HCT116 (cell line): ENCODE results near the gene TMBIM6. TPM values are rescaled to one million over a fixed set of nuclear protein-coding genes. Genes with fewer than 3 reads are reported as not detected.

Experiments used
- ATAC-seq: fragments of 200-7000 bp; cut with Tn5 transposase; 2 replicates; pipeline ENCODE4 v1.9.1; 2020; ENCODE audit warnings: mild to moderate bottlenecking, moderate library complexity
- BruUV-seq: library from RNA; stranded (reverse); fragments of 400-500 nt; replicated peaks from 2 replicates; lab custom pipeline; 2021; lab: Mats Ljungman, UMichigan
- CTCF ChIA-PET: fragments of 300-600 bp; sonication (Branson Sonifier 250); formaldehyde crosslinking; loops from one replicate; lab custom pipeline; 2021; ENCODE audit warnings: antibody characterized with exemption; lab: Charles Lee
- POLR2A ChIA-PET: fragments of 300-600, 350-600 bp; sonication (Branson Sonifier 250); formaldehyde crosslinking; loops from one replicate; lab custom pipeline; 2021; ENCODE audit warnings: antibody characterized with exemption; lab: Charles Lee
- RAD21 ChIA-PET, 2 experiments: fragments of 300-600 bp; sonication (Branson Sonifier 250); formaldehyde crosslinking; loops; one replicate each; lab custom pipeline; 2023; ENCODE audit warnings: low total read pairs in 2 of 2; ENCODE audit not compliant: uncharacterized antibody in 2 of 2, unreplicated experiment in 2 of 2, low non-redundant PET in 1 of 2; lab: Charles Lee
- DNase-seq: peaks from one replicate; pipeline ENCODE4 v3.0.0-alpha.2; 2010; ENCODE audit warnings: low read depth, low spot score
- H2AFZ ChIP-seq: fragments of 200-600 bp; shearing (Covaris generic), sonication (generic); 2 replicates; pipeline ENCODE4 v1.6.1; 2017; ENCODE audit warnings: low read depth, mixed run types, mixed read lengths, antibody characterized with exemption, low read length; ENCODE audit not compliant: poor library complexity, severe bottlenecking
- H3K27ac ChIP-seq: 2 replicates; pipeline ENCODE4 v1.5.1; 2012; ENCODE audit warnings: low read depth, low read length
- H3K27me3 ChIP-seq: fragments of 200-600 bp; sonication (generic); 2 replicates; pipeline ENCODE4 v1.6.1; 2016; ENCODE audit warnings: mixed run types, low read length, mixed read lengths; ENCODE audit not compliant: insufficient read depth
- H3K36me3 ChIP-seq, 2 experiments: fragments of 200-500 bp in 1 of 2; fragments of 200-600 bp in 1 of 2; sonication (Bioruptor generic) in 1 of 2; sonication (generic) in 1 of 2; 2 replicates each; pipeline versions ENCODE4 v1.5.1 to v1.6.1; 2014 to 2016; ENCODE audit warnings: low read length in 2 of 2, inconsistent platforms in 1 of 2, mixed read lengths in 1 of 2, mixed run types in 1 of 2; ENCODE audit not compliant: insufficient read depth in 2 of 2, control insufficient read depth in 1 of 2
- H3K4me1 ChIP-seq, 2 experiments: fragments of 200-600 bp in 1 of 2; sonication (generic) in 1 of 2; 2 replicates each; pipeline versions ENCODE4 v1.5.1 to v1.6.1; 2012 to 2017; ENCODE audit warnings: low read length in 2 of 2, inconsistent platforms in 1 of 2, mild to moderate bottlenecking in 1 of 2, mixed read lengths in 1 of 2, mixed run types in 1 of 2, moderate library complexity in 1 of 2; ENCODE audit not compliant: insufficient read depth in 2 of 2, control insufficient read depth in 1 of 2
- H3K4me2 ChIP-seq: fragments of 200-600 bp; sonication (generic); 2 replicates; pipeline ENCODE4 v1.6.1; 2017; ENCODE audit warnings: mixed run types, low read length, mixed read lengths
- H3K4me3 ChIP-seq, 2 experiments: fragments of 200-600 bp in 1 of 2; sonication (generic) in 1 of 2; replicated peaks in 1 of 2; 2 replicates each; pipeline ENCODE4 v1.5.1; 2011 to 2016; ENCODE audit warnings: low read length in 2 of 2, control low read depth in 1 of 2, low read depth in 1 of 2, mild to moderate bottlenecking in 1 of 2, mixed read lengths in 1 of 2, mixed run types in 1 of 2
- H3K79me2 ChIP-seq: fragments of 200-600 bp; sonication (generic); 2 replicates; pipeline ENCODE4 v1.6.1; 2017; ENCODE audit warnings: mild to moderate bottlenecking, mixed run types, low read length, moderate library complexity, mixed read lengths; ENCODE audit not compliant: insufficient read depth
- H3K9ac ChIP-seq: fragments of 200-600 bp; sonication (generic); 2 replicates; pipeline ENCODE4 v1.6.1; 2016; ENCODE audit warnings: low read length, mixed read lengths
- H3K9me2 ChIP-seq: fragments of 200-600 bp; sonication (generic), shearing (Covaris generic); 2 replicates; pipeline ENCODE4 v1.6.1; 2017; ENCODE audit warnings: mixed run types, mild to moderate bottlenecking, moderate library complexity; ENCODE audit not compliant: insufficient read depth
- H3K9me3 ChIP-seq, 2 experiments: fragments of 200-500 bp in 1 of 2; fragments of 200-600 bp in 1 of 2; sonication (Bioruptor generic) in 1 of 2; sonication (generic) in 1 of 2; 2 replicates each; pipeline ENCODE4 v1.6.1; 2014 to 2017; ENCODE audit warnings: low read length in 2 of 2, mixed read lengths in 2 of 2, inconsistent platforms in 1 of 2, low read depth in 1 of 2, mild to moderate bottlenecking in 1 of 2, mixed run types in 1 of 2, moderate library complexity in 1 of 2; ENCODE audit not compliant: control insufficient read depth in 1 of 2, insufficient read depth in 1 of 2
- H4K20me1 ChIP-seq: fragments of 200-600 bp; sonication (generic), shearing (Covaris generic); 2 replicates; pipeline ENCODE4 v1.6.1; 2017; ENCODE audit warnings: mixed run types, mild to moderate bottlenecking, moderate library complexity; ENCODE audit not compliant: insufficient read depth
- CBX3 ChIP-seq: IDR thresholded peaks from 2 replicates; pipeline ENCODE4 v1.6.1; 2012; ENCODE audit warnings: low read depth
- CEBPB ChIP-seq: IDR thresholded peaks from 2 replicates; pipeline ENCODE4 v1.6.1; 2012; ENCODE audit warnings: low read depth
- EZH2 ChIP-seq: fragments of 200-600 bp; sonication (generic); IDR thresholded peaks from 2 replicates; pipeline ENCODE4 v1.6.1; 2017; ENCODE audit warnings: antibody characterized with exemption, mixed run types
- EZH2phosphoT487 ChIP-seq: fragments of 200-600 bp; IDR thresholded peaks from 2 replicates; pipeline ENCODE4 v1.6.1; 2018; ENCODE audit warnings: antibody characterized with exemption, borderline replicate concordance
- JUND ChIP-seq: IDR thresholded peaks from 2 replicates; pipeline ENCODE4 v1.6.1; 2012
- RAD21 ChIP-seq: IDR thresholded peaks from 2 replicates; pipeline ENCODE4 v1.6.1; 2012; ENCODE audit warnings: low read depth, mild to moderate bottlenecking
- YY1 ChIP-seq: IDR thresholded peaks from 2 replicates; pipeline ENCODE4 v1.6.1; 2011; ENCODE audit warnings: low read length, low read depth, moderate library complexity, mild to moderate bottlenecking; ENCODE audit not compliant: insufficient replicate concordance; ENCODE audit errors: extremely low read depth
- ZNF274 ChIP-seq: fragments of 200-500 bp; sonication (Bioruptor generic); IDR thresholded peaks from 2 replicates; pipeline ENCODE4 v1.6.1; 2014; ENCODE audit warnings: mild to moderate bottlenecking, low read depth, low read length, inconsistent platforms
- intact Hi-C: fragments of 100-400 bp; cut with micrococcal nuclease; formaldehyde crosslinking; loops from 2 replicates; pipeline ENCODE4 v1.10.0; 2022
- total RNA-seq: library from RNA; stranded (reverse); gene quantifications from one replicate; pipeline ENCODE4 v1.2.1, GENCODE V29; 2021; ENCODE audit not compliant: unreplicated experiment
- TF ChIP-seq, protein P1 (sequence below): IDR thresholded peaks from 2 replicates; pipeline ENCODE4 v1.6.1; 2012
- TF ChIP-seq, protein P2 (sequence below), 3 experiments: fragments of 200-600 bp in 1 of 3; sonication (generic) in 1 of 3; IDR thresholded peaks in 2 of 3; conservative IDR thresholded peaks in 1 of 3; 2 replicates each; pipeline ENCODE4 v1.5.1; 2012 to 2017; ENCODE audit warnings: low read depth in 2 of 3, low read length in 2 of 3, antibody characterized with exemption in 1 of 3, borderline replicate concordance in 1 of 3, control low read depth in 1 of 3, mild to moderate bottlenecking in 1 of 3, mixed read lengths in 1 of 3, mixed run types in 1 of 3, moderate library complexity in 1 of 3; ENCODE audit not compliant: insufficient read depth in 1 of 3

The TMBIM6 gene
- total RNA-seq, 1 experiment from 2014 or later = 510 TPM

DNA sequence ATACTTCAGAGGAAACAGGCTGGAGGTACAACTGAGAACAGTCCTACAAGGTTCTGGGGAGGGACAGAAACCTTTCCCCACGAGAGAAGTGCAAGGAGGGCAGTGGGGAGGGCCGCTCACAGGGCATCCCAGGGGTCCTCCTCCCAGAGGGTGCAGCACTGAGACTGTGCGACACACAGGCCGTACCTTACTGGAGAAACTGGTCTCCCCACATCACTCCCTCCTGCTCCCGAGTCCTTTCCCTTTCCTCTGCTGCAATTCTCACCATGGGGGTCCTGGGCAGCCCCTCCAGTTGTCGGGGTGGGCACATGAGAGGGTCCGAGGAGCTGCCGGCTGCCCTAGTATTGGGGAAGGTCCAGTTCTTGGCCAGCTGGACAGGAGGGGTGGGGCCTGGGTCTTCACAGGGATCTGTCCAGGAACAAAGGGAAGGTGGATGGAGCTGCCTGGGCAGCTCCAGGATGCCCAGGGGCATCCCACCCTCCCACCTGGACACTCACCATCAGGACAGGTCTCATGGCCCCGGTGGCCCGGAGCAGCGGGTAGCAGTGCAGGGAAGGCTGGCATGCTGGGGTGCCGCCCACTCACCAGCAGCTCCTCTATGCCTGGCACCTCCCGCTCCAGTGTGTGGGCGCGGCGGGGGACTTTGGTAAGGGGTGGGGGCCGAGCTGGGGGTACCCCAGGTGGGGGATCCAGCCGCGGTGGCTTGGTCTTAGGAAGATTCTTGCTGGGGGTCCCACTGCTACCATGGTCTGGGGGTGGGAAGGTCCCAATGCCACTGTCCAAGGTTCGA, 51.0 kb downstream of the TMBIM6 start:
- Histone ChIP-seq H3K4me1 (no peaks in the 10 kb centered on the region), H3K4me2 (no peak overlapping the region), H3K9ac (no peak overlapping the region), H4K20me1 (no peaks in the 10 kb centered on the region), H3K4me3 (no peak overlapping the region), H3K36me3 (no peaks in the 10 kb centered on the region; a peak in 1 of 4 replicates), H3K9me2 (no peaks in the 10 kb centered on the region), H3K27me3 (no peaks in the 10 kb centered on the region), H2AFZ (no peak overlapping the region), H3K9me3 (no peaks in the 10 kb centered on the region), H3K79me2 (no peaks in the 10 kb centered on the region), H3K27ac (no peak overlapping the region)
- no TSS peak for BruUV-seq
- no peak for TF ChIP-seq CEBPB
- TF ChIP-seq YY1 = no peak
- no peak for TF ChIP-seq ZNF274
- TF ChIP-seq EZH2 = no peak
- TF ChIP-seq JUND = no peak
- no peak for TF ChIP-seq CBX3
- TF ChIP-seq, protein P1, sequence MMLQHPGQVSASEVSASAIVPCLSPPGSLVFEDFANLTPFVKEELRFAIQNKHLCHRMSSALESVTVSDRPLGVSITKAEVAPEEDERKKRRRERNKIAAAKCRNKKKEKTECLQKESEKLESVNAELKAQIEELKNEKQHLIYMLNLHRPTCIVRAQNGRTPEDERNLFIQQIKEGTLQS = no peak
- no peak for TF ChIP-seq EZH2phosphoT487
- TF ChIP-seq, protein P2, sequence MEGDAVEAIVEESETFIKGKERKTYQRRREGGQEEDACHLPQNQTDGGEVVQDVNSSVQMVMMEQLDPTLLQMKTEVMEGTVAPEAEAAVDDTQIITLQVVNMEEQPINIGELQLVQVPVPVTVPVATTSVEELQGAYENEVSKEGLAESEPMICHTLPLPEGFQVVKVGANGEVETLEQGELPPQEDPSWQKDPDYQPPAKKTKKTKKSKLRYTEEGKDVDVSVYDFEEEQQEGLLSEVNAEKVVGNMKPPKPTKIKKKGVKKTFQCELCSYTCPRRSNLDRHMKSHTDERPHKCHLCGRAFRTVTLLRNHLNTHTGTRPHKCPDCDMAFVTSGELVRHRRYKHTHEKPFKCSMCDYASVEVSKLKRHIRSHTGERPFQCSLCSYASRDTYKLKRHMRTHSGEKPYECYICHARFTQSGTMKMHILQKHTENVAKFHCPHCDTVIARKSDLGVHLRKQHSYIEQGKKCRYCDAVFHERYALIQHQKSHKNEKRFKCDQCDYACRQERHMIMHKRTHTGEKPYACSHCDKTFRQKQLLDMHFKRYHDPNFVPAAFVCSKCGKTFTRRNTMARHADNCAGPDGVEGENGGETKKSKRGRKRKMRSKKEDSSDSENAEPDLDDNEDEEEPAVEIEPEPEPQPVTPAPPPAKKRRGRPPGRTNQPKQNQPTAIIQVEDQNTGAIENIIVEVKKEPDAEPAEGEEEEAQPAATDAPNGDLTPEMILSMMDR (IDR thresholded peaks at IDR 0.05 in 2 of 3, conservative IDR thresholded peaks at IDR 0.05 in 1 of 3; ENCODE audit: borderline replicate concordance in 1 of 3, insufficient read depth in 1 of 3, low read depth in 2 of 3, low read length in 2 of 3) = no peak
- TF ChIP-seq RAD21 = no peak
- POLR2A ChIA-PET = no interaction called here
- DNase-seq (no peak), ATAC-seq (no peak)
- intact Hi-C loops = no loop called here
- RAD21 ChIA-PET = no interaction called here
- CTCF ChIA-PET = interaction anchor here (1.2 kb wide), 1 partner anchor 14 kb away, joined by 3 read pairs; no protein-coding TSS in a partner anchor
